Endothelial cell (in vitro differentiated cells): ENCODE results near the gene ACSM3. TPM values are rescaled to one million over a fixed set of nuclear protein-coding genes. Genes with fewer than 3 reads are reported as not detected.

ENCODE experiments used
- DNase-seq: peaks from one replicate; pipeline ENCODE4 v3.0.0; 2021; ENCODE audit warnings: low spot score
- H3K27ac Mint-ChIP-seq: one replicate; pipeline ENCODE4 v1.8.0; 2021; ENCODE audit warnings: mixed read lengths, inconsistent platforms; ENCODE audit not compliant: unreplicated experiment
- H3K27me3 Mint-ChIP-seq: one replicate; pipeline ENCODE4 v1.8.0; 2021; ENCODE audit warnings: mild to moderate bottlenecking, moderate library complexity, mixed read lengths, inconsistent platforms; ENCODE audit not compliant: unreplicated experiment
- H3K36me3 Mint-ChIP-seq: one replicate; pipeline ENCODE4 v1.8.0; 2021; ENCODE audit warnings: mild to moderate bottlenecking, low read depth, mixed read lengths, inconsistent platforms; ENCODE audit not compliant: unreplicated experiment
- H3K4me1 Mint-ChIP-seq: one replicate; pipeline ENCODE4 v1.8.0; 2021; ENCODE audit warnings: mild to moderate bottlenecking, mixed read lengths, inconsistent platforms; ENCODE audit not compliant: unreplicated experiment
- H3K4me3 Mint-ChIP-seq: one replicate; pipeline ENCODE4 v1.8.0; 2021; ENCODE audit warnings: mild to moderate bottlenecking, mixed read lengths, inconsistent platforms; ENCODE audit not compliant: unreplicated experiment
- H3K9me3 Mint-ChIP-seq: one replicate; pipeline ENCODE4 v1.8.0; 2021; ENCODE audit warnings: mixed read lengths, inconsistent platforms; ENCODE audit not compliant: unreplicated experiment
- CTCF ChIP-seq: fragments of 200-600 bp; sonication (generic); IDR thresholded peaks from one replicate; pipeline ENCODE4 v1.5.0; 2021; ENCODE audit warnings: antibody characterized with exemption; ENCODE audit not compliant: unreplicated experiment
- total RNA-seq: library from RNA; stranded (reverse); fragmentation: NEBNext Ultra II Directional; extraction: Animal tissue kit (Norgen Biotek cat#: 25700); gene quantifications from one replicate; pipeline ENCODE4 v1.2.1, GENCODE V29; 2021; ENCODE audit not compliant: unreplicated experiment

Gene ACSM3
- total RNA-seq, 1 donor from 2014 or later = 10.3 TPM

GRCh38 chr16:20846551-20846950, 82.7 kb downstream of the ACSM3 start:
- H3K27ac Mint-ChIP-seq = no peak overlapping the region
- DNase-seq = no peak
- no peak for TF ChIP-seq CTCF
- no peaks in the 10 kb centered on the region for H3K36me3 Mint-ChIP-seq
- H3K4me3 Mint-ChIP-seq = no peak overlapping the region
- H3K27me3 Mint-ChIP-seq = no peaks in the 10 kb centered on the region
- H3K9me3 Mint-ChIP-seq = no peaks in the 10 kb centered on the region
- H3K4me1 Mint-ChIP-seq = peaks cover 32% of the 10 kb centered on the region

Other genes with a start within 250 kb of the ACSM3 start
- gene ACSM2B, start 187.6 kb upstream of the ACSM3 start, total RNA-seq = not detected
- 0.38 TPM for gene ACSM1, start 66.3 kb upstream of the ACSM3 start, total RNA-seq
- 32.2 TPM for gene THUMPD1, start 22.2 kb upstream of the ACSM3 start, total RNA-seq
- gene ERI2, start 42.5 kb downstream of the ACSM3 start, total RNA-seq = 7.1 TPM
- gene REXO5, start 42.5 kb downstream of the ACSM3 start, total RNA-seq = 2.4 TPM
- gene DCUN1D3, start 136.3 kb downstream of the ACSM3 start, total RNA-seq = 17.2 TPM
- 14.0 TPM for gene LYRM1, start 136.8 kb downstream of the ACSM3 start, total RNA-seq